B cell (primary cell): ENCODE data around the gene SERINC5.

ENCODE experiments used
- CTCF ChIP-seq: fragments of 200-600 bp; IDR thresholded peaks from one replicate; pipeline ENCODE4 v1.8.0; 2022; ENCODE audit warnings: antibody characterized with exemption, mild to moderate bottlenecking
- EZH2 ChIP-seq: IDR thresholded peaks from 2 replicates; pipeline ENCODE4 v1.6.1; 2012; ENCODE audit warnings: borderline replicate concordance, low read depth, mild to moderate bottlenecking, moderate library complexity, low read length; ENCODE audit not compliant: insufficient read depth, poor library complexity, severe bottlenecking

- TF ChIP-seq CTCF: no peak
- TF ChIP-seq EZH2: no peak
Observed at GRCh38 chr5:80185095-80185494, 70.8 kb downstream of the SERINC5 start.
